ENCODE results near the gene JMJD8. TPM values are rescaled to one million over a fixed set of nuclear protein-coding genes. Genes with fewer than 3 reads are reported as not detected.

JMJD8 gene
- total RNA-seq, 1 donor from 2014 or later, result 63.3 TPM

DNA sequence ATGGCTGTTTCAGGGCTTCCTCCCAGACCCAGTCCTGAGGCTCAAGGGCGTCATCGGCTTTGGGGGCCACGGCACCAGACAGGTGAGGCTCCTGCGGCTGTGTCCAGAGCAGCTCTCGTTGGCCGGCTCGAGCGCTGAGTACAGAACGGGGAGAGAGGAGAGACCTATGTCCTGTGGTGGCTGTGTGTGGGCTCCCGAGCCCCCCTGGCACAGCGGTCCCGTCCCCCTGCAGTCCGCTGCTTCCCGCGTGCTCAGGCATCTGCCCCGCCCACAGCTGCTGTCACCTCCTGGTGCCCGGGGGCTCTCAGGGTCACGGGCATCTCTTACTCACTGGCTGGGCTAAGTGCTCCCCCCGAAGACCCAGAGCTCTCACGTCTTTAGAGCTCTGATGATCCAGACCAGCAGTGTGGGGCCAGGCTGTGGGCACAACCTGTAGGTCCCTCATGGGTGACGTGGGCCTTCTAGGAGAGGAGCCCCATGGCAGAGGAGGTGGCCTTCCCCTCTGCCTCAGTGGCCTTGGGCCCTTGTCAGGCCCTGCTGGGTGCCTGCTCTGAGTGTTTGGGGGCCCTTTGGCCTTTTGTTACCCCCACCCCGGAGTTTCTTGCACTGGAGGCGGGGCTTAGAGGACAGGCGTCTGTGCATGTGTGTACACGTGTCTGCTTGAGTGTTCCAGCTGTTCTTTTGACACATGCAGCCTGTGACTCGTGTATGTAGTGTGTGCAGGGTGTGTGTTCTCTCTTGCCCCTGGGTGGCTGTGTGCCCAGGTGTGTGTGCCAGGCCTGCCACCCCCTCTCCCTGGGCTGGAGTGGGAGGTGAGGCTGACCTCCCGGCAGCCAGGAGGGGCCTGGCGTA lies 31.5 kb downstream of the JMJD8 start:
- peak overlapping the region; percentile 68 for H3K4me3 Mint-ChIP-seq
- no peaks in the 10 kb centered on the region for H3K9me3 Mint-ChIP-seq
- no peaks in the 10 kb centered on the region for H3K27me3 Mint-ChIP-seq
- TF ChIP-seq, protein P1, sequence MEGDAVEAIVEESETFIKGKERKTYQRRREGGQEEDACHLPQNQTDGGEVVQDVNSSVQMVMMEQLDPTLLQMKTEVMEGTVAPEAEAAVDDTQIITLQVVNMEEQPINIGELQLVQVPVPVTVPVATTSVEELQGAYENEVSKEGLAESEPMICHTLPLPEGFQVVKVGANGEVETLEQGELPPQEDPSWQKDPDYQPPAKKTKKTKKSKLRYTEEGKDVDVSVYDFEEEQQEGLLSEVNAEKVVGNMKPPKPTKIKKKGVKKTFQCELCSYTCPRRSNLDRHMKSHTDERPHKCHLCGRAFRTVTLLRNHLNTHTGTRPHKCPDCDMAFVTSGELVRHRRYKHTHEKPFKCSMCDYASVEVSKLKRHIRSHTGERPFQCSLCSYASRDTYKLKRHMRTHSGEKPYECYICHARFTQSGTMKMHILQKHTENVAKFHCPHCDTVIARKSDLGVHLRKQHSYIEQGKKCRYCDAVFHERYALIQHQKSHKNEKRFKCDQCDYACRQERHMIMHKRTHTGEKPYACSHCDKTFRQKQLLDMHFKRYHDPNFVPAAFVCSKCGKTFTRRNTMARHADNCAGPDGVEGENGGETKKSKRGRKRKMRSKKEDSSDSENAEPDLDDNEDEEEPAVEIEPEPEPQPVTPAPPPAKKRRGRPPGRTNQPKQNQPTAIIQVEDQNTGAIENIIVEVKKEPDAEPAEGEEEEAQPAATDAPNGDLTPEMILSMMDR (conservative IDR thresholded peaks at IDR 0.05), result no peak
- no peak overlapping the region for H3K27ac Mint-ChIP-seq
- no peaks in the 10 kb centered on the region for H3K4me1 Mint-ChIP-seq (ENCODE audit: unreplicated experiment)
- no peaks in the 10 kb centered on the region for H3K36me3 Mint-ChIP-seq
- no peak for DNase-seq (ENCODE audit: extremely low spot score, unreplicated experiment)

DNA sequence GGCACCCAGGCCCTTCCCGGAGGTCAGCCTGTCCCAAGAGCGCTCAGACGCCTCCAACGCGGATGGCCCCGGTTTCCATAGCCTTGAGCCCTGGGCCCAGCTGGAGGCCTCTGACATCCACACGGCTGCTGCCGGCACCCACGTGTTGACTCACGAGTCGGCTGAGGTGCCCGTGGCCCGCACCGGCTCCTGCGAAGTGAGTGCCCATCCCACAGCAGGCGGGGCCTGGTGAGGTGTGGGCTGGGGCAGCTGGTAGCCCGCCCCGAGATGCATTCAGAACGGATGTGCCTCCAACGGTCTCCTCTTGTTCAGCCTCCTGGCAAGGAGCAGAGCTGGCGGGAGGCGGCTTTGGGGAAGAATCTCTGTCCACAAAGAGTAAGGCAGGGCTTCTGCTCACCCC lies 32.3 kb downstream of the JMJD8 start:
- Mint-ChIP-seq H3K27me3 (no peaks in the 10 kb centered on the region), H3K36me3 (no peaks in the 10 kb centered on the region), H3K4me1 (ENCODE audit: unreplicated experiment) (no peaks in the 10 kb centered on the region), H3K27ac (no peak overlapping the region), H3K4me3 (no peak overlapping the region), H3K9me3 (no peaks in the 10 kb centered on the region)
- TF ChIP-seq, protein P1 (conservative IDR thresholded peaks at IDR 0.05), result no peak
- no peak for DNase-seq (ENCODE audit: extremely low spot score, unreplicated experiment)

DNA sequence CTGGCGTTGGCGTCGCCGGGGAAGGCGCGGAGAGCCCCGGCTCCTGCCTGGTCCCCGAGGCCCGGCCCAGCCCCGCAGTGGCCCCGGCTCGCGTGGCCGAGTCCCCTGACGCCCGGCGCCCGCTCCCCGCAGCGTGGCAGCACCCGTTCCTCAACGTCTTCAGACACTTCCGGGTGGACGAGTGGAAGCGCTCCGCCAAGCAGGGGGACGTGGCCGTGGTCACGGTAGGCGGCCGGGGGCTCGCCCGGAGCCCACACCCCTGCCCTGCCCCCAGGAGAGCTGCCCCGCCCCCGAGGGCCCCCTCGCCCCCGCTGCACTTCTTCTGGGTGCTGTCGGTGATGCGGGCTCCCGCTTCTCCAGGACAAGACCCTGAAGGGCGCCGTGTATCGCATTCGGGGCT lies 34.5 kb downstream of the JMJD8 start:
- Mint-ChIP-seq H3K36me3 (no peaks in the 10 kb centered on the region), H3K4me1 (ENCODE audit: unreplicated experiment) (no peaks in the 10 kb centered on the region), H3K4me3 (peak overlapping the region; percentile 80), H3K9me3 (no peaks in the 10 kb centered on the region), H3K27ac (peak overlapping the region; percentile 13), H3K27me3 (no peaks in the 10 kb centered on the region)
- DNase-seq (ENCODE audit: extremely low spot score, unreplicated experiment), result no peak
- TF ChIP-seq, protein P1 (conservative IDR thresholded peaks at IDR 0.05), result no peak

DNA sequence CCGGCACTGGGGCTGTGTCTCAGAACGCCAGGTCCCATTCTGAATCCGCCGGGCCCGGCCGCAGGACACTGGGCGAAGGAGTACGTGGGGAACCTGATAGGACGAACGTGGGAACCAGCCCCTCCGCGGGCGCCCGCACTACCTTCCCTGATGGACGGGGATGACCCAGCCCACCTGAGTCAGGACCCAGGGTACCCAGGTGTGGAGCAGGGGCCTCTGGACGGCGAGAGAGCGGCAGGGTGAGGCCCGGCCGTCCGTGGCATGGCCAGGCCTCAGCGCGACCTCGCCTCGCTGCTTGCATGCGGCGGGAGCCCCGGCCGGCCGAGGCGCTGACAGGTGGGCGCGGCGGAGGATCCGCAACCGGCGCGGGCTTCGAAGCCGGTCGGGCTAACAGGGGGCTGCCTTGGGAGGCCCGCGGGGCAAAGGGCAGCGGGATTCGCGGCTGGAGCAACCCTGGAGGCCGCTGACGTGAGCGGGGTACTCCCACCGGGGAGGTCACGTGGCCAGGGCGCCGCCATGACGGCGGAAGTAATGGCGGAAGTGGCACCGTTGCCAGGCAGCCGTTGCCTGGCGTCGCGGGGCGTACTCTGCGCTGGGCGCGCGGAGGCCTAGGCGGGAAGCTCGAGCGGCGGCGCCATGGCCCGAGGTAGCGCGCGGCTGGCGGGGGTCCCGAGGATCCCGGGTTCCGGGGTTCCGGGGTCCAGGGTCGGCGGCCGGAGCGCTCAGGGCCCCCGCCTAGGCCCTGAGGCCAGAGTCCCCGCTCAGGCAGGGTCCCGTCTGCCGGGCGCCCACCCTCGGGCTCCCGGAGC lies 35.1 kb downstream of the JMJD8 start, which contains the start of gene WDR90:
TSS of gene WDR90 (plus strand) at position 585 of the 809 bp plus-strand sequence. CDS start at position 637, 52 bp downstream.
- TF ChIP-seq, protein P1 (conservative IDR thresholded peaks at IDR 0.05), result no peak
- Mint-ChIP-seq H3K27me3 (no peaks in the 10 kb centered on the region), H3K4me3 (peak within 1 kb of the TSS; percentile 84), H3K27ac (peak within 1 kb of the TSS; percentile 79), H3K36me3 (no peaks in the 10 kb centered on the region), H3K4me1 (ENCODE audit: unreplicated experiment) (no peaks in the 10 kb centered on the region), H3K9me3 (no peaks in the 10 kb centered on the region)
- peak; percentile 95 for DNase-seq (ENCODE audit: extremely low spot score, unreplicated experiment)

DNA sequence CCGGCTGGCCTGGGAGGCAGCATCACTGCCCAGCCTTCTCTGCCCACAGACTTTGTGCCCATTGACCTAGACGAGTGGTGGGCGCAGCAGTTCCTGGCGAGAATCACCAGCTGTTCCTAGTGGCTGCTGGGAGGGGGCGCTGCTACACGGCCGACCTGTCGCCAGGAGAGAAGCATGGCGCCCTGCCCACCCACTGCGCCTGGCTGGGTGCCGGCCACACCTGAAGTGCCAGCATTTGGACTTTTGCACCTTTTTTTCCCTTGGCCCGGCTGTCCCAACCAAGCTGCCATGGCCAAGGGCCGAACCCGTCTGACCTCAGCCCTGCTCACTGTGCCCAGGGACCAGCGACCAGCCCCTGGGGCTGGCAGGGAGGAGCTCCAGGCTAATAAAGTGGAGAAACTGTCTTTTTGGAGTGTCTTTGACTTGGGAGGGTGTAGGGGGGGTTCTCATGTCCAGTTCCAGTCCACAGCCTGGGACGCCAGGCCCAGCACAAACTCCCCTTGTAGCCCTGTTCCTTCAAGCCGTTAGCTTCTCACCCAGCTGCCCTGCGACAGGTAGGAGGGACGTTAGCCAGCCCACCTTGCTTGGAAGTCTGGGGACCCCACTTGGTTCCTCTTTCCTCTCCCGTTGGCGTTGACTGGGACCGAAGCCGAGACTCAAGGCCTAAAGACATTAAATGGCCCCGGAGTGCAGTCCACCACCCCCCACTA lies 35.9 kb downstream of the JMJD8 start:
- Mint-ChIP-seq H3K27me3 (no peaks in the 10 kb centered on the region), H3K27ac (peak overlapping the region; percentile 79)
- DNase-seq (ENCODE audit: extremely low spot score, unreplicated experiment), result no peak

More for the DNA sequence above, 35.9 kb downstream of the JMJD8 start:
- TF ChIP-seq, protein P1 (conservative IDR thresholded peaks at IDR 0.05), result peak; percentile 62
- Mint-ChIP-seq H3K4me3 (peak overlapping the region; percentile 84), H3K9me3 (no peaks in the 10 kb centered on the region), H3K36me3 (no peaks in the 10 kb centered on the region), H3K4me1 (ENCODE audit: unreplicated experiment) (no peaks in the 10 kb centered on the region)
